ENCODE results near the gene CDH23.

DNA sequence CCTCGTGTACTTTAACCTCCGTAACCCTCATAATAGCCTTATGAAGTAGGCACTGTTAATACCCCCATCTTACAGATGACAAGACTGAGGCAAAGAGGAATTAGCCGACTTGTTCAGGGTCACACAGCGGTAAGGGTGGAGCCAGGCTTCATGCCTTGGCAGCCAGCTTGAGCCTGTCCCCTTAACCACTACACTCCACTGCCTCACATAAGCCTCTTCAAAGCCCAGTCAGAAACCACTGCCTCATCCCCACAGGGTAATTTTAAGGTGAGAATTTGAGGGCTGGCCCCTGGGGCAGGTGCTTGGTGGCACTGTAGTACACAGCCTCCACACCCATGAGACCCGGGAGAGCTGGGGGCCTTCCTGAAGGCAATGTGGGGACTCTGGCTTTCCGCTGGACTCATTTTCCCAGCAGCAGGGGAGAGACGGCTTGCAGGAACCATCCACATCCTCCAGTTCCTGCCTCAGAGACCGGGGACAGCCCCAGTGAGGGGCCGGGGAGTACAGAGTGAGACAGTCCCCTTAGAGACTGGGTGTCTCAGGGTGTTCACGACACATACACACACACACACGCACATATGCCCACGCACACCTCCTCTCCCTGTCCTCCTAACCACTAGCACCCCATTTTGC is 330.5 kb downstream of the CDH23 start:
- no peak for TF ChIP-seq CTCF (IDR thresholded peaks at IDR 0.05; ENCODE audit: poor library complexity)
- TF ChIP-seq EZH2 (IDR thresholded peaks at IDR 0.05; ENCODE audit: borderline replicate concordance), result no peak
- TF ChIP-seq EZH2phosphoT487 (IDR thresholded peaks at IDR 0.05; ENCODE audit: low read depth, severe bottlenecking, unreplicated experiment), result no peak
